IMR-90 (cell line): Measurements from ENCODE around the gene VIPR2. TPM values are rescaled to one million over a fixed set of nuclear protein-coding genes. Genes with fewer than 3 reads are reported as not detected.

Experiments
- ATAC-seq: fragments of 200-7000 bp; cut with Tn5 transposase; 2 replicates; pipeline ENCODE4 v1.9.1; 2020; ENCODE audit warnings: low read depth, mild to moderate bottlenecking, moderate library complexity
- BruUV-seq: library from RNA; stranded (reverse); fragments of 400-500 nt; replicated peaks from 2 replicates; lab custom pipeline; 2021; lab: Mats Ljungman, UMichigan
- CTCF ChIA-PET: fragments of 300-600 bp; formaldehyde crosslinking; extraction: SDS; loops from one replicate; lab custom pipeline; 2021; ENCODE audit warnings: antibody characterized with exemption; lab: Yijun Ruan, JAX
- POLR2A ChIA-PET: fragments of 300-600 bp; sonication (Branson Sonifier 250); formaldehyde crosslinking; loops from one replicate; lab custom pipeline; 2022; ENCODE audit warnings: antibody characterized with exemption; ENCODE audit not compliant: unreplicated experiment; lab: Charles Lee
- DNase-seq: peaks from one replicate; pipeline ENCODE4 v3.0.0; 2013
- H2AFZ ChIP-seq: replicated peaks from 2 replicates; pipeline ENCODE3; 2013; ENCODE audit warnings: low read length, mild to moderate bottlenecking; ENCODE audit not compliant: poor library complexity
- H2AK5ac ChIP-seq: 2 replicates; pipeline ENCODE4 v1.6.1; 2013; ENCODE audit warnings: low read depth, low read length, inconsistent platforms
- H2AK9ac ChIP-seq: replicated peaks from 2 replicates; pipeline ENCODE3; 2013; ENCODE audit warnings: mild to moderate bottlenecking, low read depth, low read length, moderate library complexity; ENCODE audit not compliant: poor library complexity
- H2BK120ac ChIP-seq: 2 replicates; pipeline ENCODE4 v1.6.1; 2013; ENCODE audit warnings: low read depth, low read length, inconsistent platforms
- H2BK15ac ChIP-seq: 3 replicates; pipeline ENCODE4 v1.6.1; 2013; ENCODE audit warnings: low read depth, low read length, inconsistent platforms
- H2BK20ac ChIP-seq: 2 replicates; pipeline ENCODE4 v1.6.1; 2013; ENCODE audit warnings: low read depth, mild to moderate bottlenecking, inconsistent platforms, low read length, moderate library complexity
- H2BK5ac ChIP-seq: 2 replicates; pipeline ENCODE4 v1.6.1; 2013; ENCODE audit warnings: mild to moderate bottlenecking, low read depth, low read length, inconsistent platforms; ENCODE audit not compliant: poor library complexity, severe bottlenecking
- H3K14ac ChIP-seq: replicated peaks from 2 replicates; pipeline ENCODE4 v1.6.1; 2013; ENCODE audit warnings: low read depth, low read length, inconsistent platforms
- H3K18ac ChIP-seq: 2 replicates; pipeline ENCODE4 v1.6.1; 2013; ENCODE audit warnings: low read depth, low read length, control low read depth
- H3K23ac ChIP-seq: 2 replicates; pipeline ENCODE4 v1.6.1; 2013; ENCODE audit warnings: low read depth, low read length, inconsistent platforms
- H3K27ac ChIP-seq: 2 replicates; pipeline ENCODE4 v1.5.1; 2013; ENCODE audit warnings: mild to moderate bottlenecking, control low read depth, low read length; ENCODE audit not compliant: insufficient read depth
- H3K27me3 ChIP-seq: 2 replicates; pipeline ENCODE4 v1.6.1; 2013; ENCODE audit warnings: low read length; ENCODE audit not compliant: control insufficient read depth, insufficient read depth
- H3K36me3 ChIP-seq: 2 replicates; pipeline ENCODE4 v1.6.1; 2013; ENCODE audit warnings: low read length, mixed read lengths; ENCODE audit not compliant: control insufficient read depth, insufficient read depth
- H3K4ac ChIP-seq: 2 replicates; pipeline ENCODE4 v1.6.1; 2013; ENCODE audit warnings: low read depth, low read length, inconsistent platforms
- H3K4me1 ChIP-seq: 2 replicates; pipeline ENCODE4 v1.6.1; 2013; ENCODE audit warnings: low read length, mixed read lengths; ENCODE audit not compliant: control insufficient read depth, insufficient read depth
- H3K4me2 ChIP-seq: 2 replicates; pipeline ENCODE4 v1.6.1; 2013; ENCODE audit warnings: low read depth, mild to moderate bottlenecking, control low read depth, low read length, moderate library complexity
- H3K4me3 ChIP-seq: 2 replicates; pipeline ENCODE4 v1.5.1; 2013; ENCODE audit warnings: low read depth, mild to moderate bottlenecking, control low read depth, low read length, moderate library complexity; ENCODE audit not compliant: insufficient read depth
- H3K56ac ChIP-seq: 2 replicates; pipeline ENCODE4 v1.6.1; 2013; ENCODE audit warnings: low read length, inconsistent platforms; ENCODE audit not compliant: insufficient read depth; ENCODE audit errors: extremely low read depth
- H3K79me1 ChIP-seq, 2 experiments: 2 replicates each; pipeline ENCODE4 v1.6.1; 2013; ENCODE audit warnings: low read length in 2 of 2, inconsistent platforms in 1 of 2, low read depth in 1 of 2
- H3K9ac ChIP-seq: 2 replicates; pipeline ENCODE4 v1.6.1; 2013; ENCODE audit warnings: low read depth, low read length, control low read depth
- H3K9me1 ChIP-seq: 2 replicates; pipeline ENCODE4 v1.6.1; 2013; ENCODE audit warnings: low read length, inconsistent platforms; ENCODE audit not compliant: insufficient read depth
- H3K9me3 ChIP-seq: 2 replicates; pipeline ENCODE4 v1.6.1; 2013; ENCODE audit warnings: low read length; ENCODE audit not compliant: control insufficient read depth, insufficient read depth
- H4K20me1 ChIP-seq: 2 replicates; pipeline ENCODE4 v1.6.1; 2013; ENCODE audit warnings: low read length, inconsistent platforms; ENCODE audit not compliant: insufficient read depth
- H4K5ac ChIP-seq: 2 replicates; pipeline ENCODE4 v1.6.1; 2013; ENCODE audit warnings: mild to moderate bottlenecking, low read depth, low read length, control low read depth
- H4K8ac ChIP-seq, 2 experiments: 2 replicates each; pipeline ENCODE4 v1.6.1; 2013; ENCODE audit warnings: low read depth in 2 of 2, low read length in 2 of 2, control low read depth in 1 of 2, inconsistent platforms in 1 of 2
- H4K91ac ChIP-seq: 2 replicates; pipeline ENCODE4 v1.6.1; 2013; ENCODE audit warnings: low read depth, low read length, inconsistent platforms; ENCODE audit not compliant: insufficient read depth
- BHLHE40 ChIP-seq: fragments of 150-350 bp; IDR thresholded peaks from 2 replicates; pipeline ENCODE4 v1.6.1; 2016; ENCODE audit warnings: mild to moderate bottlenecking, low read depth, low read length
- CHD1 ChIP-seq: IDR thresholded peaks from 2 replicates; pipeline ENCODE4 v1.6.1; 2012; ENCODE audit warnings: low read depth, low read length, improper control_type of control experiment
- CTCF ChIP-seq: conservative IDR thresholded peaks from 2 replicates; pipeline ENCODE4 v1.5.1; 2012; ENCODE audit warnings: mild to moderate bottlenecking, low read depth, low read length, improper control_type of control experiment
- FOS ChIP-seq: fragments of 150-350 bp; IDR thresholded peaks from 2 replicates; pipeline ENCODE4 v1.6.1; 2016; ENCODE audit warnings: low read depth, low read length
- MAFK ChIP-seq: IDR thresholded peaks from 2 replicates; pipeline ENCODE4 v1.6.1; 2012; ENCODE audit warnings: low read depth, low read length, improper control_type of control experiment
- MXI1 ChIP-seq: IDR thresholded peaks from 2 replicates; pipeline ENCODE4 v1.6.1; 2012; ENCODE audit warnings: low read depth, mild to moderate bottlenecking, low read length, moderate library complexity, borderline replicate concordance
- NFE2L2 ChIP-seq: fragments of 150-350 bp; IDR thresholded peaks from 2 replicates; pipeline ENCODE4 v1.6.1; 2016; ENCODE audit warnings: low read depth, mild to moderate bottlenecking, low read length
- RAD21 ChIP-seq: IDR thresholded peaks from 2 replicates; pipeline ENCODE4 v1.6.1; 2012; ENCODE audit warnings: low read length, improper control_type of control experiment
- RCOR1 ChIP-seq: IDR thresholded peaks from 2 replicates; pipeline ENCODE4 v1.6.1; 2012; ENCODE audit warnings: mild to moderate bottlenecking, low read length, improper control_type of control experiment; ENCODE audit not compliant: insufficient replicate concordance
- RFX5 ChIP-seq: IDR thresholded peaks from 2 replicates; pipeline ENCODE4 v1.8.0; 2012; ENCODE audit warnings: low read depth, mild to moderate bottlenecking, low read length, moderate library complexity
- SMC3 ChIP-seq: fragments of 150-350 bp; IDR thresholded peaks from 2 replicates; pipeline ENCODE4 v1.6.1; 2016; ENCODE audit warnings: low read depth, mild to moderate bottlenecking, antibody characterized with exemption, low read length, moderate library complexity
- USF2 ChIP-seq: fragments of 150-350 bp; IDR thresholded peaks from 2 replicates; pipeline ENCODE4 v1.6.1; 2017; ENCODE audit warnings: mild to moderate bottlenecking, antibody characterized with exemption, low read length, low read depth
- WGBS, 2 experiments: methylation state at CpG; one replicate each; pipeline versions ENCODE4 v1.1.5 to v1.1.7; 2013; ENCODE audit warnings: missing lambda C conversion rate in 2 of 2; ENCODE audit not compliant: insufficient read length in 1 of 2; ENCODE audit errors: extremely low coverage in 2 of 2; 5-methylcytosine and 5-hydroxymethylcytosine counted together
- dilution Hi-C: fragments of 300-500 bp; cut with HindIII; formaldehyde crosslinking; loops from one replicate; pipeline ENCODE4 v1.14.3; 2018; ENCODE audit warnings: low sequenced_read_pairs; ENCODE audit not compliant: unreplicated experiment
- in situ Hi-C: fragments of 300-500 bp; cut with MboI; formaldehyde crosslinking; loops from 3 replicates; pipeline ENCODE4 v1.14.3; 2019; ENCODE audit warnings: low sequenced_read_pairs, inconsistent platforms, mixed read lengths
- intact Hi-C: fragments of 100-400 bp; cut with micrococcal nuclease; formaldehyde crosslinking; loops from 2 replicates; pipeline ENCODE4 v1.10.0; 2022
- polyA plus RNA-seq, 3 experiments: library from polyadenylated mRNA; depleted of rRNA; stranded (reverse); fragments of >200 nt; gene quantifications; 2 replicates each; pipeline ENCODE4 v1.2.3, GENCODE V29; 2012; ENCODE audit warnings: low replicate concordance in 1 of 3
- total RNA-seq: library from RNA; depleted of rRNA; stranded (reverse); fragments of >200 nt; gene quantifications from 2 replicates; pipeline ENCODE4 v1.2.3, GENCODE V29; 2012
- TF ChIP-seq, protein P1 (sequence below): fragments of 150-350 bp; IDR thresholded peaks from 2 replicates; pipeline ENCODE4 v1.6.1; 2016; ENCODE audit warnings: low read depth, mild to moderate bottlenecking, low read length, moderate library complexity, borderline replicate concordance

Gene VIPR2
- total and polyA plus RNA-seq, 2 of the 4 experiments (the other 2 are of a cell fraction) = not detected

GRCh38 chr7:158993591-158993990 is 151.1 kb downstream of the VIPR2 start:
- Histone ChIP-seq H4K20me1 (no peaks in the 10 kb centered on the region), H3K18ac (no peak overlapping the region), H3K4me3 (no peak overlapping the region), H3K9me3 (peaks cover 2% of the 10 kb centered on the region; the same call in 1 of the 2 replicates), H3K27me3 (peaks cover 7% of the 10 kb centered on the region; the same call in 1 of the 2 replicates), H4K5ac (no peak overlapping the region), H2AK9ac (no peak overlapping the region), H4K8ac (no peak overlapping the region), H3K4me1 (no peaks in the 10 kb centered on the region), H3K14ac (no peak overlapping the region), H3K79me1 (no peaks in the 10 kb centered on the region), H4K91ac (no peak overlapping the region), H3K9me1 (no peaks in the 10 kb centered on the region), H3K4ac (no peak overlapping the region), H2AK5ac (no peak overlapping the region), H3K56ac (no peak overlapping the region), H2AFZ (no peak overlapping the region), H2BK20ac (no peak overlapping the region), H2BK15ac (no peak overlapping the region), H3K27ac (no peak overlapping the region), H3K36me3 (no peaks in the 10 kb centered on the region), H2BK120ac (no peak overlapping the region), H3K9ac (no peak overlapping the region), H3K4me2 (no peak overlapping the region), H2BK5ac (no peak overlapping the region), H3K23ac (no peak overlapping the region)
- no TSS peak for BruUV-seq
- intact Hi-C loops (no loop called here), in situ Hi-C loops (no loop called here), dilution Hi-C loops (no loop called here)
- ChIA-PET POLR2A (no interaction called here), CTCF (interaction anchor here (0.7 kb wide), 1 partner anchor 64 kb away, joined by 3 read pairs; no protein-coding TSS in a partner anchor)
- 100% methylated on average over 1 of the region's 12 CpGs; no CpG with 5 or more reads in 1 of the 2 experiments for WGBS, 2 experiments
- no peak for TF ChIP-seq SMC3
- TF ChIP-seq FOS = no peak
- no peak for TF ChIP-seq MXI1
- TF ChIP-seq USF2 = no peak
- TF ChIP-seq MAFK = no peak
- TF ChIP-seq NFE2L2 = no peak
- TF ChIP-seq, protein P1, sequence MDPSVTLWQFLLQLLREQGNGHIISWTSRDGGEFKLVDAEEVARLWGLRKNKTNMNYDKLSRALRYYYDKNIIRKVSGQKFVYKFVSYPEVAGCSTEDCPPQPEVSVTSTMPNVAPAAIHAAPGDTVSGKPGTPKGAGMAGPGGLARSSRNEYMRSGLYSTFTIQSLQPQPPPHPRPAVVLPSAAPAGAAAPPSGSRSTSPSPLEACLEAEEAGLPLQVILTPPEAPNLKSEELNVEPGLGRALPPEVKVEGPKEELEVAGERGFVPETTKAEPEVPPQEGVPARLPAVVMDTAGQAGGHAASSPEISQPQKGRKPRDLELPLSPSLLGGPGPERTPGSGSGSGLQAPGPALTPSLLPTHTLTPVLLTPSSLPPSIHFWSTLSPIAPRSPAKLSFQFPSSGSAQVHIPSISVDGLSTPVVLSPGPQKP = no peak
- TF ChIP-seq RFX5 = no peak
- no peak for TF ChIP-seq RAD21
- no peak for TF ChIP-seq RCOR1
- no peak for TF ChIP-seq CTCF
- no peak for TF ChIP-seq CHD1
- no peak for TF ChIP-seq BHLHE40
- DNase-seq = no peak
- ATAC-seq = no peak
